T-helper 22 cell (primary cell): ENCODE data around the gene HECTD4.
"Not testable (repeated sequence)": the region's sequence is repeated elsewhere in the genome, so short reads cannot be mapped to it uniquely, and the experiment has no call there.

Experiments
- DNase-seq: peaks from one replicate; pipeline ENCODE4 v3.0.0-alpha.2; 2020; ENCODE audit warnings: low read depth

Gene HECTD4

DNA sequence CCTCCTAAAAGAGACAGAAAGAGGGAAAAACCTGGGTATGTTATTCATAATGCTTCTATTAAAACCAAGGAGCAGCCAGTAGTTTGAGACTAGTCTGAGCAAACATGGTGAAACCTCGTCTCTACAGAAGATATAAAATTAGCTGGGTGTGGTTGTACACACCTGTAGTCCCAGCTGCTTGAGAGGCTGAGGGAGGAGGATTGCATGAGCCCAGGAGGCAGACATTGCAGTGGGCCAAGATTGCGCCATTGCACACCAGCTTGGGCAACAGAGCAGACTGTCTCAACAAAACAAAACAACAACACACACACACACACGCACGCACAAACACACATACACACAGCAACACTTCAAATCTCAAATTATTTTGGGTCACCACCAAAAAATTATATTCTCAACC lies 27.8 kb downstream of the HECTD4 start:
- no peak for DNase-seq

DNA sequence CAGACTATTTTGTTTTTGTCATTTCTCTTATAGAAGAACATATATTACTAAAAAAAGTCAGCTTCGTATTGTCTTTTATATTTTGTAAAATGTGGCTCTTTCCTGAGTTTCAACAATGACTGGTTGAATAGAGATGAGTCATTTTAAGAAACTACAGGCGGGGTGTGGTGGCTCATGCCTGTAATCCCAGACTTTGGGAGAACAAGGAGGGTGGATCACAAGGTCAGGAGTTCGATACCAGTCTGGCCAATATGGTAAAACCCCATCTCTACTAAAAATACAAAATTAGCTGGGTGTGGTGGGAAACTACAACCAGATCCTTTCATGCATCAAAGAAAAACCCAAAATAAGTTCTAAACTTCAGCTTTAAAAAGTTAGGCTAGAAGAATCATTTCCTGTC lies 28.8 kb downstream of the HECTD4 start:
- no peak for DNase-seq

GRCh38 chr12:112352921-112353320 lies 29.3 kb downstream of the HECTD4 start:
- DNase-seq, result no peak

GRCh38 chr12:112350593-112351592 lies 31.3 kb downstream of the HECTD4 start:
- no peak for DNase-seq

GRCh38 chr12:112349431-112349830 lies 32.8 kb downstream of the HECTD4 start:
- no peak for DNase-seq

- DNase-seq, result not testable (repeated sequence)
Measured at GRCh38 chr12:112348926-112349325, 33.3 kb downstream of the HECTD4 start.

DNA sequence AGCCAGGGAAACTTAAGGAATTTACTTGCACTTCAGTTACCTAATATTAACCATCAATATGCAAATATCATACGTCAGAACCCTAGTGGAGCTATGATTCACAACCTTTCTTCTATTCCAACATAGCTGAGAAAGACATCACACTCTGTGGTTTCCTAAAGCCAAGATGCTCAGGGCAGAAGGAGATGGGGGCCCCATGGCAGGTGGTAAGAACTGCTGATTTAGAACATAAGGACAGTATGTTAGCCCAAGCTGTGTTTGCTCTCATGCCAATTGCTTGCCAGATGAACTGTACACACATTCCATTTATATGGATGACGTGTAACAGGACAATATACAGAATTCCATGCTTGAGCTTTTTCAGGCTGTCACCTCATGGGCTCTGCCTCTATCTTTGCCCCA lies 34.6 kb downstream of the HECTD4 start:
- DNase-seq, result no peak

GRCh38 chr12:112346194-112346593 lies 36.0 kb downstream of the HECTD4 start:
- DNase-seq, result no peak

GRCh38 chr12:112344220-112344619 lies 38.0 kb downstream of the HECTD4 start:
- DNase-seq, result no peak

DNA sequence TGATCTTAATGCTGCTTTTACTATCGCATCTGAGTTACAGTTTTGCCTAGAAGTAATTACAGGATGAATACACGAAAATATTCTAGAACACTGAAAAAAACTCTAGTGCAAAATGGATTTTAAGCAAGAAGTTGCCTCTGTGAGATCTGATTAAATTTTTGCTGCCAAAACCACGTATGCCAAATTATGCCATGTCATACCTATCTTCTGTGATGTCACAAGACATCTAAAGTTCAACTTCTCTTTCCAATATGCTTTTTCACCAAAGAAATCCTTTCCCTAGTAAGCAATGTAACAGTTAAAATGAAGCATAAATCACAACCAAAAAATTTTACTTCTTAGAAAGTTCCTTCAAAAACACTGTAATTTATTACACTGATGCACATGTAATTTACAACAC lies 39.6 kb downstream of the HECTD4 start:
- no peak for DNase-seq

- DNase-seq, result no peak
Measured at GRCh38 chr12:112341046-112341825, 41.0 kb downstream of the HECTD4 start.

GRCh38 chr12:112340230-112340629 lies 42.0 kb downstream of the HECTD4 start:
- DNase-seq, result no peak

- DNase-seq, result not testable (repeated sequence)
Measured at GRCh38 chr12:112334999-112335398, 47.2 kb downstream of the HECTD4 start.

DNA sequence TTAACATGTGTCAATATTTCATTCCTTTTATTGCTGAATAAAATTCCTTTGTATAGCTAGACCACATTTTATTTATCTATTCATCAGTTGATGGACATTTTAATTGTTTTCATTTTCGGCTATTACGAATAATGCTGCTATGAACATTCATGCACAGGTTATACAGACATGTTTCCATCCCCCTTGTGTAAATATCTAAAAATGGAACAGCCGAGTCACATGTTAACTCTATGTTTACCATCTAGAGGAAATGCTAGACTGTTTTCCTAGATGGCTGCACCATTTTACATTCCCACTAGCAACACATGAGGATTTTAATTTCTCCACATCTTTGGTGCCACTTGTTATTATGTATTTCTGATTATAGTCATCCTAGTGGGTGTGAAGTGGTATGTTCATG lies 49.2 kb downstream of the HECTD4 start:
- DNase-seq, result no peak

GRCh38 chr12:112331886-112332285 lies 50.3 kb downstream of the HECTD4 start:
- no peak for DNase-seq

DNA sequence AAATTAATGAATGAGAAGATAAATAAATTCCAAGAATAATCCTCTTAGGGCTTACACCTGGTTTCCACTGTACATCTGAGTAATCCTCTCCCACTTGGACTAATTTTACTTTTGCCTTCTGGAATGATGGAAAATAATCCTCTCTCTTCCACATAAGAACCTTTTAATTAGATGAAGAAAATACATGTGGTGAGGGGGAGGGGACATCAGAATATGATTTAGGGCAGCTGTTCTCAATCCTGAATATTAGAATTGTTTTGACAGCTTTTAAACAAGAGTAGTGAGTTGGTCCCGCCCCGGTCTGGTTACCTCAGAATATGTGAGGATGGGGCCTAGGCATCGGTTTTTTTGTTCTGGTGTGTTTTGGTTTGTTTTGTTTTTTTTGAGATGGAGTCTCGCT lies 51.5 kb downstream of the HECTD4 start:
- DNase-seq, result no peak

- DNase-seq, result no peak
Measured at GRCh38 chr12:112328456-112329124, 53.6 kb downstream of the HECTD4 start.

DNA sequence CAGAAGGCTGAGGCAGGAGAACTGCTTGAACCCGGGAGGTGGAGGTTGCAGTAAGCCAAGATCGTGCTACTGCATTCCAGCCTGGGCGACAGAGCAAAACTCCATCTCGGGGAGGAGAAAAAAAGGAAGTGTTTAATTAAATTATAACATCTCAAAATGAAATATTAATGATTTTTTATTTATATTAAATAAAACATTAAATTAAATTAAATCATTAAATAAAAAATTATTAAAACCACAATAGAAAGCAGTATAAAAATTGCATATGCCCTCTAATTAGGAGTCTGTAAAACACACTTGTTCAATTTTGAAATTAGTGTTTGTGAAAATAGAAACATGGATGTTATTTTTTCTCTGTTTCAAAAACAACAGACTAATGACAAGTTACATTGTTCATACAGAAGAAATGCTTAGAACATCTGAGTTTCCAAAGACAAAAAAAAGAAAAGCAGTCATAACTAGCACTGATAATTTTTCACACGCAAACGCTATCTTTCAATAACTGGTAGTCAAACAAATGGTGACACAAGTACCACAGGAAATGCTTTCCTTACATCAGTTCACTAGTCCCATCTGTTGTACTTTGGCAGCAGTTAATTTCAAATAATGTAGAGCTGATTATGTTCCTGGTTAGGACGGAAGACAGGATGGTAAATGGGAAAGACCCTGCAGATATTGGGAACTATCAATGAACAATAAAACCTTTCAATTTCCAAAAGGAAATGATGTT lies 54.9 kb downstream of the HECTD4 start:
- DNase-seq, result no peak

- DNase-seq, result no peak
Measured at GRCh38 chr12:112325622-112326207, 56.5 kb downstream of the HECTD4 start.

DNA sequence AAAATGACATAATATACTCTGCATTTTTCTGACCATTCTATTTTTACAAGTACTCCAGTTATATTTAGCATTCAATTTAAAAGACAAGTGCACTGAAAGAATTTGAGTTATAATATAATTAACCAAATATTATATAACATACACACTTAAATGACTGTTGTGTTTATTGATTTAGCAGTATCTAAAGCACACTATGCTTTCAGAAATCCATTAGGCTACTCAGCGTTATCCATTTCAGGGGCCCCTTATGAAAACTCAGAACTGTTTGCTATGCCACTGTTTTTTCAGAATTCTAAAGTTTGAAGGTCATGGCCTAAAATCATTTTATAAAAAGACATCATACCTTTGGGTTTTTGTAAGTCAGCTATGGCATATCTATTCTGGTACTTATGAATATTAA lies 57.1 kb downstream of the HECTD4 start:
- DNase-seq, result no peak

DNA sequence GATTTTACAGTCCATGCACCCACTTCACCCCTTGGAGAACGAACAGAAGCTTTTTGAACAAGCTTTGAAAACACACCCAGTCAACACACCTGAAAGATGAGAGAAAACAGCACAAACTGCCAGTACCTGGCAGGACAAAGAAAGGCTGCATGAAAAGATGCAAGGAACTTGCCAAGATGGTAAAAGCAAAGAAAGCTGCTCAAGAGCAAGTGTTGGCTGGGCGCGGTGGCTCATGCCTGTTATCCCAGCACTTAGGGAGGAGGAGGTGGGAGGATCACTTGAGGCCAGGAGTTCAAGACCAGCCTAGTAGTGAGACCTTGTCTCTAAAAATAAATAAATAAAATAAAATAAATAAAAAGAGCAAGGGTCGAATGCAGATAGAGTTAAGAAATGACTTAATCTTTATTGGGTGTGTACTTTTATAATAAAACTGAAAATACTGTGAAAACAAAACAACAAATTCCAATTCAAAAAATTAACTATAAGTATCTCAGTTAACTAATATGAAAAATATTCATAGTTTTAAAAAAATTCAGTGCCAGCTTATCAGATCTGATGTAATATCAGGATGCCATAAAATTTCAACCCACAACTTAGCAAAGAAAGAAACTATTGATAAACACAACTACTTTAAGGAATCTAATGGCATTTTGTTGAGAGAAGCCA lies 59.2 kb downstream of the HECTD4 start:
- no peak for DNase-seq
